ENCODE measurements around the gene CA10.

CA10 gene

DNA sequence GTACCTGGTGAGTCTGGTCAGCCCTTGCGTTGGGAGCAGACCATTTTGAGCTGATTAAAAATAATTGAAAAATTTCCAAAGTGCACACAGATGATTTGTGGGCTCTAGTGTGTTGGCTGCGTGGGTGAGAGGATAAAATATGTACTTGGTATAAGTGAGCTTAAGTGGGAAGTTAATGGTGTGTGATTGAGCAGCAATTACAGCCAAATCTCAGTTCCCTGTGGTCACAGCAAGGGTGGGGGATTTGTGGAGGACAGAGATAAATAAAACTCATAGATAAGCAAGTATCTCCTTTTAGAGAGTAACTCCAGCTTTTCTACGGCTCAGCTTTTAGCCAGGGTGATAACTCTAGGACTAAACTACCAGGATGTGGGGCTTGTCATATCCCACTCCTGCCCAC is 507.7 kb downstream of the CA10 start:
- TF ChIP-seq, protein P1, sequence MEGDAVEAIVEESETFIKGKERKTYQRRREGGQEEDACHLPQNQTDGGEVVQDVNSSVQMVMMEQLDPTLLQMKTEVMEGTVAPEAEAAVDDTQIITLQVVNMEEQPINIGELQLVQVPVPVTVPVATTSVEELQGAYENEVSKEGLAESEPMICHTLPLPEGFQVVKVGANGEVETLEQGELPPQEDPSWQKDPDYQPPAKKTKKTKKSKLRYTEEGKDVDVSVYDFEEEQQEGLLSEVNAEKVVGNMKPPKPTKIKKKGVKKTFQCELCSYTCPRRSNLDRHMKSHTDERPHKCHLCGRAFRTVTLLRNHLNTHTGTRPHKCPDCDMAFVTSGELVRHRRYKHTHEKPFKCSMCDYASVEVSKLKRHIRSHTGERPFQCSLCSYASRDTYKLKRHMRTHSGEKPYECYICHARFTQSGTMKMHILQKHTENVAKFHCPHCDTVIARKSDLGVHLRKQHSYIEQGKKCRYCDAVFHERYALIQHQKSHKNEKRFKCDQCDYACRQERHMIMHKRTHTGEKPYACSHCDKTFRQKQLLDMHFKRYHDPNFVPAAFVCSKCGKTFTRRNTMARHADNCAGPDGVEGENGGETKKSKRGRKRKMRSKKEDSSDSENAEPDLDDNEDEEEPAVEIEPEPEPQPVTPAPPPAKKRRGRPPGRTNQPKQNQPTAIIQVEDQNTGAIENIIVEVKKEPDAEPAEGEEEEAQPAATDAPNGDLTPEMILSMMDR (IDR thresholded peaks at IDR 0.05; ENCODE audit: extremely low read depth, missing control alignments): no peak
- DNase-seq (ENCODE audit: low spot score): no peak

DNA sequence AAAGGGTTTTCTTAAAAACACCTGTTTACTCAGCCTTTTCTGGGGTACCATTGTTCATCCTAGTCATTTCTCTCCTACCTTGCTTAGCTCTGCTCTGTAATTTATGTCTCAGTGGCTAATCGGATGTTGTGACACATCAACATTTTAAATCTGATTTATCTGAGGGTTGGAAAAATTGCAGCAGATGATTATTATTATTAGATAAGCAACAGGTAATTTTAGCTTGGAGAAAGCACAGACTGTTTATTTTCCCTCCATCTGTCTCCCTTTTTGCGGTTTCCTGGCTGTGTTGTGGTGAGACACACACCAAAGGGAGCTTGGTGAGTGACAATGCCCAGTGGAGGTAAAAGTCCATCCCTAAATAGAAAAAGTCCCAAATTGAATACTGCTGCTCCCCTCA is 508.3 kb downstream of the CA10 start:
- no peak for DNase-seq (ENCODE audit: low spot score)
- TF ChIP-seq, protein P1 (IDR thresholded peaks at IDR 0.05; ENCODE audit: extremely low read depth, missing control alignments): no peak

DNA sequence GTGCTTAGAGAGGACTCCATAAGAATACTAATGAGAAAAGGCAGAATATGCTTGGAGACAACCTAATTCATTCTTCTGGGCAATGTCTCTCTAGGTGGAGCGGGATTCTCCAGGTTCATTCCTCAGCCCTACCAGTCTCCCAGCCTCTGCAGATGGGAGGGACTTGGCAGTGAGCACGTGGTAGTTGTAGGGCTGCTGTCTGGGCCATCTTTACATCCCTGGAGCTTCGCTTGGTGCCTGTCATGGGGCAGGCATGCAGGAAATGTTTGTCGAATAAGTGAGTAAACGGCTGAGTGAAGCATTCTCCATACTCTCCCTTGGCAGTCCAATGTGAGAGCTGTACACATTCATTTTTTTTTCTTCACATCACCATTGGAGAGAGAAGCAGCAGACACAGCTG is 510.7 kb downstream of the CA10 start:
- TF ChIP-seq, protein P1 (IDR thresholded peaks at IDR 0.05; ENCODE audit: extremely low read depth, missing control alignments): no peak
- no peak for DNase-seq (ENCODE audit: low spot score)

DNA sequence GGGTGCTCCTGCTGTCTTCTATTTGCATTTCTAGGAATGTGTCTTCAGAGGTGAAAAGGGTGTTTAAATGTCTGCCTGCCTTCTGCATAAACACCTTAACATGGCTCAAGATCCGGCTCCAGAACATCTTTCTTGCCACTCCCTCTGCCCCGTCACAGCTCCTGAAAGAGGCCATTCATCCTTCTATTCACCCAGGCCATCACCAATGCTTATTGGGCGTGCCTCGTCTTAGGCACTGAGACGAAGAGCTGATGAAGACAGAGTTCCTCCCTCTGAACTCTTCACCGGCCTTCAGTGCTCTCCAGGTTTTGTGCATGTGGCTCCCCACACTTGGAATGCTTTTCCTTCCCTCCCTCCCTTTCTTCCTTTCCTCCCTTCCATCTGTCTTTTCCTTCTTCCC is 511.4 kb downstream of the CA10 start:
- TF ChIP-seq, protein P1 (IDR thresholded peaks at IDR 0.05; ENCODE audit: extremely low read depth, missing control alignments): no peak
- DNase-seq (ENCODE audit: low spot score): no peak

DNA sequence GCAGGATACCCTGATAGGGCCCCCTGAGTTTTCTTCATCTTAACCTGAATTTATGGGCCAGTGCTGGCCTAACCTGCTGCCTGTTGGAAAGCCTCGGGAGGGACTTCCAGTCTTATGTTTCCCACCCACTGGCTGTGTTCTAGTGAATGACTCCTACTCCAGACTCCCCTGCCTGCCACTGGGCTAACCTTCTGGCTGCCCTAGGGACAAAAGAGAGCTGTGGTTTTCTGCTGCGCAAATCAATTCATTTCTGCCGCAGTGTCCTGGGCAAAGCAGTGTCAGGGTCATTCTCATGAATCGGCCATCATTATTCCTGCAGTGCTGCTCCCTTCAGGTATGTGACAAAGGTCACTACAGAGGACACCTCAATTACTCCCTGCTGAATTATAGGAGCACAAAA is 512.0 kb downstream of the CA10 start:
- TF ChIP-seq, protein P1 (IDR thresholded peaks at IDR 0.05; ENCODE audit: extremely low read depth, missing control alignments): no peak
- DNase-seq (ENCODE audit: low spot score): no peak

DNA sequence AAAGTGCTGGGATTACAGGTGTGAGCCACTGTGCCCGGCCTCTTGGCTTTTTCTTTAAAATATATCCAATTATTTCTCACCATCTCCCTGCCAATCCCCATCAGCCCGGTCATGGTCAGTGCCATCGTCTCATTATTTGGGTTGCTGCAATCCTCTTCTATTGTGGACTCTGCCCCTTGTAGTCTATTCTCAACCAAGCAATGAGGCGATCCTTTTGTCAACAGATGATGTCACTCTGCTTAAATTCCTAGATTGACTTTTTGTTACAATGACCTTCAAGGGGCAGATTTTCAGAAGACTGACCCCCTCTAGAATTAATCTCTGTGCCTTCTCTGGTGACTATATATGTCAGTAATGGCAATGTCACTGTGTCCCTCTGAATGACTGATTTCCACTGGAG is 513.5 kb downstream of the CA10 start:
- TF ChIP-seq, protein P1 (IDR thresholded peaks at IDR 0.05; ENCODE audit: extremely low read depth, missing control alignments): no peak
- DNase-seq (ENCODE audit: low spot score): no peak

DNA sequence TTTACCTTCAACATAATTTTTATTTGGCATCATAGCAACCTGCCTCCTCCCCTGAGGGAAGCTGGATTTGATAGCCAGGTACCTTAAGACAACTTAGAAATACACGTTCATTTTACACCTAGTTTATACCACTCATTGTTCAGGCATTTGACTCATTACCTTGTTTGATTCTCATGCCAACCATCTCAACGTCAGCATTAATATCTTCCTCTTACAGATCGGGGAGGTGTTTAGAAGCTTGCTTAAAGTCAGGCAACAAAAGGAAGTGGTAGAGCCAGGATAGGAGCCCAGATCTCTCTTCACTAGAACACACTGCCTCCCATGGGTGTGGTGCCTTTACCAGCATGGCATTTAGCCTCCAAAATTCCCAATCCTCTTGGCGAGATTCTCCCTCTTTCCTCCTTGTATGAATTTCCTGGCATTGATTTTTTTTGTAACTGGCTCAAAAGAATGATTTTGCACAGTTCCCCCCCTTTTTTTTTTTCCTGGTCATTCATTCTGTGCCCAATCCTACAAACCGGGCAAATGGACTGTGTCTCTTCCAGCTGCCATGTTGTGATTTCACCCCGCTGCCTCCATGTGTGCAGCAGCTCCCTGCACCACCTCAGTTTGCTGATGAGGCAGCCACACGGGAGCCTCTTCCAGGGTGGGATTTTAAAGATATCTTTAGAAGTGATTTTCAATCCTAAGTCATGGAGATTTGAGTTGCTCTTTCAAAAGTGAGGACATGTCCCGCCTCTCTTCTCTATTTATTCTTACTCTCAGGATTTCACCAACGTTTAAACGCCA is 514.6 kb downstream of the CA10 start:
- no peak for DNase-seq (ENCODE audit: low spot score)
- TF ChIP-seq, protein P1 (IDR thresholded peaks at IDR 0.05; ENCODE audit: extremely low read depth, missing control alignments): no peak
